Thyroid gland (tissue), 4 donors: ENCODE results near the gene MBNL2. TPM values are rescaled to one million over a fixed set of nuclear protein-coding genes. Genes with fewer than 3 reads are reported as not detected.

ENCODE experiments used
- DNase-seq, 2 donors: peaks; one replicate each; pipeline ENCODE4 v3.0.0-alpha.2; 2019
- H3K27ac ChIP-seq, 3 donors: fragments of 200-600 bp; sonication (generic); 1 replicate in 2 of 3; 2 replicates in 1 of 3; pipeline ENCODE4 v1.5.1; 2016 to 2019; ENCODE audit warnings: mild to moderate bottlenecking in 1 of 3, moderate library complexity in 1 of 3
- H3K27me3 ChIP-seq: fragments of 200-600 bp; sonication (generic); one replicate; pipeline ENCODE4 v1.5.1; 2019
- H3K36me3 ChIP-seq, 2 donors: fragments of 200-600 bp; sonication (generic); one replicate each; pipeline ENCODE4 v1.5.1; 2016 to 2019
- H3K4me1 ChIP-seq, 2 donors: fragments of 200-600 bp; sonication (generic); one replicate each; pipeline ENCODE4 v1.5.1; 2017 to 2019
- H3K4me3 ChIP-seq, 3 donors: fragments of 200-600 bp; sonication (generic); replicated peaks in 1 of 3; 1 replicate in 2 of 3; 2 replicates in 1 of 3; pipeline ENCODE4 v1.5.1; 2016; ENCODE audit warnings: mild to moderate bottlenecking in 1 of 3
- H3K9me3 ChIP-seq: fragments of 200-600 bp; sonication (generic); one replicate; pipeline ENCODE4 v1.5.1; 2017
- POLR2A ChIP-seq, 2 donors: fragments of 450-650 bp; IDR thresholded peaks; one replicate each; pipeline ENCODE4 v1.6.1; 2017; ENCODE audit warnings: antibody characterized with exemption in 2 of 2, mild to moderate bottlenecking in 2 of 2, moderate library complexity in 1 of 2
- WGBS, 2 donors: methylation state at CpG; one replicate each; pipeline ENCODE4 v1.1.5; 2017; 5-methylcytosine and 5-hydroxymethylcytosine counted together
- intact Hi-C: fragments of 100-400 bp; cut with DNase I; formaldehyde crosslinking; loops from one replicate; pipeline ENCODE4 v1.15.1; 2023
- total RNA-seq, 4 donors: library from RNA; depleted of rRNA; stranded (reverse); fragments of >200 nt; gene quantifications; one replicate each; pipeline ENCODE4 v1.2.3, GENCODE V29; 2016
- TF ChIP-seq, protein P1 (sequence below), 6 experiments: fragments of 200-600 bp in 3 of 6; fragments of 450-650 bp in 3 of 6; sonication (generic) in 3 of 6; IDR thresholded peaks; one replicate each; pipeline ENCODE4 v1.5.1; 2016 to 2019; ENCODE audit warnings: antibody characterized with exemption in 6 of 6, mild to moderate bottlenecking in 2 of 6, inconsistent platforms in 1 of 6, moderate library complexity in 1 of 6

MBNL2 gene
- total RNA-seq, 4 donors from 2014 or later = 93.4 to 99.9 (median 98.3) TPM

GRCh38 chr13:97435794-97436193 is 213.7 kb downstream of the MBNL2 start:
- Histone ChIP-seq H3K27ac (no peak overlapping the region), H3K9me3 (no peaks in the 10 kb centered on the region), H3K4me3 (peak overlapping the region in 1 of 3 donors; percentile 48), H3K27me3 (no peaks in the 10 kb centered on the region), H3K4me1 (peaks cover 0 to 8% of the 10 kb centered on the region in 2 donors), H3K36me3 (no peaks in the 10 kb centered on the region)
- intact Hi-C loops = loop anchor here (10.0 kb wide), 1 partner anchor 1769 kb away; the partner anchor contains the start of gene UBAC2
- no peak for DNase-seq
- TF ChIP-seq POLR2A (IDR thresholded peaks at IDR 0.05) = no peak
- TF ChIP-seq, protein P1, sequence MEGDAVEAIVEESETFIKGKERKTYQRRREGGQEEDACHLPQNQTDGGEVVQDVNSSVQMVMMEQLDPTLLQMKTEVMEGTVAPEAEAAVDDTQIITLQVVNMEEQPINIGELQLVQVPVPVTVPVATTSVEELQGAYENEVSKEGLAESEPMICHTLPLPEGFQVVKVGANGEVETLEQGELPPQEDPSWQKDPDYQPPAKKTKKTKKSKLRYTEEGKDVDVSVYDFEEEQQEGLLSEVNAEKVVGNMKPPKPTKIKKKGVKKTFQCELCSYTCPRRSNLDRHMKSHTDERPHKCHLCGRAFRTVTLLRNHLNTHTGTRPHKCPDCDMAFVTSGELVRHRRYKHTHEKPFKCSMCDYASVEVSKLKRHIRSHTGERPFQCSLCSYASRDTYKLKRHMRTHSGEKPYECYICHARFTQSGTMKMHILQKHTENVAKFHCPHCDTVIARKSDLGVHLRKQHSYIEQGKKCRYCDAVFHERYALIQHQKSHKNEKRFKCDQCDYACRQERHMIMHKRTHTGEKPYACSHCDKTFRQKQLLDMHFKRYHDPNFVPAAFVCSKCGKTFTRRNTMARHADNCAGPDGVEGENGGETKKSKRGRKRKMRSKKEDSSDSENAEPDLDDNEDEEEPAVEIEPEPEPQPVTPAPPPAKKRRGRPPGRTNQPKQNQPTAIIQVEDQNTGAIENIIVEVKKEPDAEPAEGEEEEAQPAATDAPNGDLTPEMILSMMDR (IDR thresholded peaks at IDR 0.05) = no peak
- 32 to 39% methylated on average over 5 of the region's 5 CpGs for WGBS, 2 donors

DNA sequence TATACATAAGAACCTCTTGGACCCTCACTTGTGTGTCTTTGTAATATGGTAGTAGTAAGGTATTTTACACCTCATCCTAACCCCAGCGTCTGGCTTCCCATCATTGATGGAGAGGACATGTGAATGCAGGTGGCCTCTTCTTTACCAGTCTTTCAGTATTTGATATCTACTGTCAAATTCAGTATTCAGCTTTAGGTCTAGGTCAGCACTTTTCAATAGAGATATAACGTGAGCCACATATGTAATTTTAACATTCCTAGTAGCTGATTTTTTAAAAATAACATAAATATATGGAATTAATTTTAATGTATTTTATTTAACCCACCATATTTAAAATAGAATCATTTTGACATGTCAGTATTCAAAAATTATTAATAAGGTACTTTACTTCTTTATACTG is 214.7 kb downstream of the MBNL2 start:
- WGBS, 2 donors = 86 to 89% methylated on average over 2 of the region's 2 CpGs
- intact Hi-C loops = loop anchor here (10.0 kb wide), 1 partner anchor 1768 kb away; the partner anchor contains the start of gene UBAC2
- H3K4me3 ChIP-seq = no peak overlapping the region

GRCh38 chr13:97437729-97438128 is 215.6 kb downstream of the MBNL2 start:
- 79% methylated on average over 2 of the region's 2 CpGs for WGBS, 2 donors
- H3K27me3 ChIP-seq = no peaks in the 10 kb centered on the region
- no peak overlapping the region for H3K4me3 ChIP-seq
- intact Hi-C loops = loop anchor here (10.0 kb wide), 1 partner anchor 1767 kb away; the partner anchor contains the start of gene UBAC2
- TF ChIP-seq, protein P1 (IDR thresholded peaks at IDR 0.05) = no peak
- DNase-seq = no peak
- H3K9me3 ChIP-seq = no peaks in the 10 kb centered on the region
- H3K27ac ChIP-seq = no peak overlapping the region
- H3K4me1 ChIP-seq = peaks cover 0 to 8% of the 10 kb centered on the region in 2 donors
- H3K36me3 ChIP-seq = no peaks in the 10 kb centered on the region

More for the DNA sequence above, 214.7 kb downstream of the MBNL2 start:
- H3K4me1 ChIP-seq = peaks cover 0 to 8% of the 10 kb centered on the region in 2 donors
- DNase-seq = no peak
- no peaks in the 10 kb centered on the region for H3K36me3 ChIP-seq
- no peaks in the 10 kb centered on the region for H3K9me3 ChIP-seq
- H3K27ac ChIP-seq = no peak overlapping the region
- H3K27me3 ChIP-seq = no peaks in the 10 kb centered on the region
- TF ChIP-seq, protein P1 (IDR thresholded peaks at IDR 0.05) = no peak
- no peak for TF ChIP-seq POLR2A (IDR thresholded peaks at IDR 0.05)

- Histone ChIP-seq H3K36me3 (no peaks in the 10 kb centered on the region), H3K9me3 (no peaks in the 10 kb centered on the region), H3K4me1 (peaks cover 0 to 8% of the 10 kb centered on the region in 2 donors), H3K27ac (no peak overlapping the region), H3K27me3 (no peaks in the 10 kb centered on the region), H3K4me3 (no peak overlapping the region)
- 78 to 82% methylated on average over 3 of the region's 3 CpGs for WGBS, 2 donors
- intact Hi-C loops = loop anchor here (10.0 kb wide), 1 partner anchor 1766 kb away; the partner anchor contains the start of gene UBAC2
- TF ChIP-seq, protein P1 (IDR thresholded peaks at IDR 0.05) = no peak
- TF ChIP-seq POLR2A (IDR thresholded peaks at IDR 0.05) = no peak
- DNase-seq = no peak
These were observed 216.9 kb downstream of the MBNL2 start for GRCh38 chr13:97438856-97439595.

DNA sequence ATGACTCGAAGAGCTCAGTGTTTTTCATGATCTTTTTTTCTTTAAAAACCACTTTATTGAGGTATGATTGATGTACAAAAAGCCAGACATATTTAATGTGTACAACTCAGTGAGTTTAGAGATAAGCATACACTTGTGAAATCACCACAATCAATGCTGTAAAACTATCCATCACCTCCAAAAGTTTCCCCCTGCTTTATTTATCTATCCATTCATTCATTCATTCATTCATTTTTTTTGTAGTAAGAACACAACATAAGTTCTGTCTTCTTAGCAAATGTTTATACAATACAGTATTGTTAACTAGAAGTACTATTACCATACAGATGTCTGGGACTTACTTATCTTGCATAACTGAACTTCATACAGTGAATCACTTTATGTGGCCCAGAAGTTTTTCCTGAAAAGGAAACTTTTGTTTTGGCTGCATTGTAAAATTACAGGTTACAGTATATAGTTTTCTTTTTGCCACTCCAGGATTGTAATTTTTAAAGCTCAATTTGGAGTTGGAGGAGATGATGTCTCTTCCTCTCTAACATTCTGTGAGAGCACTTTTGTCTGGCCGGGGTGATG is 218.6 kb downstream of the MBNL2 start:
- DNase-seq = no peak
- TF ChIP-seq, protein P1 (IDR thresholded peaks at IDR 0.05) = no peak
- no peak for TF ChIP-seq POLR2A (IDR thresholded peaks at IDR 0.05)
- no peaks in the 10 kb centered on the region for H3K27me3 ChIP-seq
- H3K36me3 ChIP-seq = no peaks in the 10 kb centered on the region
- no peak overlapping the region for H3K4me3 ChIP-seq
- WGBS, 2 donors = 79 to 80% methylated on average over 2 of the region's 2 CpGs
- intact Hi-C loops = no loop called here
- peaks cover 0 to 8% of the 10 kb centered on the region in 2 donors for H3K4me1 ChIP-seq
- H3K27ac ChIP-seq = no peak overlapping the region
- no peaks in the 10 kb centered on the region for H3K9me3 ChIP-seq
